BJ (cell line): Measurements from ENCODE around the gene CDHR3. TPM values are rescaled to one million over a fixed set of nuclear protein-coding genes. Genes with fewer than 3 reads are reported as not detected.

Experiments
- CTCF ChIA-PET: fragments of 350-600 bp; formaldehyde crosslinking; extraction: SDS; loops from one replicate; lab custom pipeline; 2021; ENCODE audit warnings: antibody characterized with exemption, inconsistent platforms; lab: Yijun Ruan, JAX
- POLR2A ChIA-PET: fragments of 300-600 bp; sonication (Branson Sonifier 250); formaldehyde crosslinking; extraction: SDS; loops from one replicate; lab custom pipeline; 2021; ENCODE audit warnings: antibody characterized with exemption; lab: Charles Lee
- DNase-seq: peaks from one replicate; pipeline ENCODE4 v3.0.0-alpha.2; 2011; ENCODE audit warnings: low read depth
- H3K27me3 ChIP-seq: 2 replicates; pipeline ENCODE4 v1.6.0; 2011; ENCODE audit warnings: low read length; ENCODE audit not compliant: control insufficient read depth, insufficient read depth
- H3K36me3 ChIP-seq: 2 replicates; pipeline ENCODE4 v1.5.1; 2011; ENCODE audit warnings: low read length; ENCODE audit not compliant: control insufficient read depth, insufficient read depth
- H3K4me3 ChIP-seq: 2 replicates; pipeline ENCODE4 v1.5.1; 2011; ENCODE audit warnings: low read depth, mild to moderate bottlenecking, control low read depth, low read length
- CTCF ChIP-seq: IDR thresholded peaks from 2 replicates; pipeline ENCODE4 v1.5.1; 2011; ENCODE audit warnings: low read depth, mild to moderate bottlenecking, control low read depth, inconsistent platforms, low read length, moderate library complexity; ENCODE audit not compliant: insufficient read depth
- polyA plus RNA-seq: library from polyadenylated mRNA; depleted of rRNA; stranded (reverse); fragments of >200 nt; gene quantifications from 2 replicates; pipeline ENCODE4 v1.2.3, GENCODE V29; 2011

Gene CDHR3
- polyA plus RNA-seq, 1 experiment, result 2.9 TPM

GRCh38 chr7:106029451-106029850 is 66.4 kb downstream of the CDHR3 start:
- no peaks in the 10 kb centered on the region for H3K36me3 ChIP-seq
- no peak for DNase-seq
- CTCF ChIA-PET, result interaction anchor here (1.0 to 6.4 kb wide), 3 partner anchors 10 to 269 kb away, joined by 5 to 38 read pairs (median 6); no protein-coding TSS in a partner anchor
- TF ChIP-seq CTCF, result no peak
- no peaks in the 10 kb centered on the region; the same call in 1 of the 2 replicates for H3K27me3 ChIP-seq
- H3K4me3 ChIP-seq, result no peak overlapping the region
- POLR2A ChIA-PET, result no interaction called here

GRCh38 chr7:106029941-106030340 is 66.9 kb downstream of the CDHR3 start:
- TF ChIP-seq CTCF, result no peak
- CTCF ChIA-PET, result interaction anchor here (1.0 to 6.4 kb wide), 3 partner anchors 11 to 269 kb away, joined by 4 to 38 read pairs (median 5); no protein-coding TSS in a partner anchor
- DNase-seq, result no peak
- POLR2A ChIA-PET, result no interaction called here
- H3K4me3 ChIP-seq, result no peak overlapping the region
- H3K36me3 ChIP-seq, result no peaks in the 10 kb centered on the region
- no peaks in the 10 kb centered on the region for H3K27me3 ChIP-seq

GRCh38 chr7:106031300-106032035 is 68.4 kb downstream of the CDHR3 start:
- Histone ChIP-seq H3K36me3 (no peaks in the 10 kb centered on the region), H3K4me3 (no peak overlapping the region), H3K27me3 (no peaks in the 10 kb centered on the region)
- no peak for TF ChIP-seq CTCF
- DNase-seq, result no peak
- POLR2A ChIA-PET, result no interaction called here
- CTCF ChIA-PET, result interaction anchor here (0.8 to 1.9 kb wide), 4 partner anchors 8 to 271 kb away, joined by 3 to 5 read pairs (median 4); no protein-coding TSS in a partner anchor

- CTCF ChIA-PET, result interaction anchor here (1.9 kb wide), 1 partner anchor 9 kb away, joined by 5 read pairs; no protein-coding TSS in a partner anchor
- no peak for TF ChIP-seq CTCF
- H3K27me3 ChIP-seq, result no peaks in the 10 kb centered on the region
- no peak overlapping the region for H3K4me3 ChIP-seq
- DNase-seq, result no peak
- no peaks in the 10 kb centered on the region for H3K36me3 ChIP-seq
- POLR2A ChIA-PET, result no interaction called here
Measured at GRCh38 chr7:106032295-106032694, 69.2 kb downstream of the CDHR3 start.

GRCh38 chr7:106033735-106034134 is 70.7 kb downstream of the CDHR3 start:
- TF ChIP-seq CTCF, result no peak
- Histone ChIP-seq H3K4me3 (no peak overlapping the region), H3K36me3 (no peaks in the 10 kb centered on the region), H3K27me3 (no peaks in the 10 kb centered on the region)
- ChIA-PET POLR2A (no interaction called here), CTCF (interaction anchor here (0.8 kb wide), 1 partner anchor 63 kb away, joined by 3 read pairs; no protein-coding TSS in a partner anchor)
- DNase-seq, result no peak
